MM.1S (cell line): ENCODE measurements around the gene ADCY2.

Experiments
- EZH2 ChIP-seq: fragments of 300-600 bp; sonication (generic); optimal IDR thresholded peaks from 2 replicates; pipeline ENCODE3; 2017; ENCODE audit warnings: low read depth, mild to moderate bottlenecking, antibody characterized with exemption, low read length, mixed read lengths
- EZH2phosphoT487 ChIP-seq: fragments of 300-600 bp; sonication (generic); IDR thresholded peaks from 2 replicates; pipeline ENCODE4 v1.6.1; 2018; ENCODE audit warnings: antibody characterized with exemption, low read length
- TF ChIP-seq, protein P1 (sequence below): fragments of 300-600 bp; sonication (generic); IDR thresholded peaks from 2 replicates; pipeline ENCODE4 v1.5.1; 2016; ENCODE audit warnings: antibody characterized with exemption, low read length, mixed read lengths

DNA sequence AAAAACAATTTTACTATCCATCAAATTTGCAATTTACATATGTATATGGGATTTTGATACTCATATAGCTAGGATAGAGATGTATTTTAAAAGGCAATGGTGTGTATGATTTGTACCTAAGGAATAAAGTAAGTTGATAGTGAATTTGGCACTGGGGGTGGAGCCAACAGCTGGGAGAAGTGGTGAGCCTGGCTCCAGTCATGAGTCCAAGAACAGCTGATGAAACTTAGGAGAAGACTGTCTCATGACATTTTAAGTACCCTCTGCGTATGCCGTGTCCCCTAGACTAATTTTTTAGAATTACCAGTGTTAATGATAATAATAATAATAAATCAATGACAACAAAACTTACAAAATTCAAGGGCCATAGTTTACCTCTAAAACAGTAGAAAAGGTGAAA lies 181.4 kb downstream of the ADCY2 start:
- TF ChIP-seq, protein P1, sequence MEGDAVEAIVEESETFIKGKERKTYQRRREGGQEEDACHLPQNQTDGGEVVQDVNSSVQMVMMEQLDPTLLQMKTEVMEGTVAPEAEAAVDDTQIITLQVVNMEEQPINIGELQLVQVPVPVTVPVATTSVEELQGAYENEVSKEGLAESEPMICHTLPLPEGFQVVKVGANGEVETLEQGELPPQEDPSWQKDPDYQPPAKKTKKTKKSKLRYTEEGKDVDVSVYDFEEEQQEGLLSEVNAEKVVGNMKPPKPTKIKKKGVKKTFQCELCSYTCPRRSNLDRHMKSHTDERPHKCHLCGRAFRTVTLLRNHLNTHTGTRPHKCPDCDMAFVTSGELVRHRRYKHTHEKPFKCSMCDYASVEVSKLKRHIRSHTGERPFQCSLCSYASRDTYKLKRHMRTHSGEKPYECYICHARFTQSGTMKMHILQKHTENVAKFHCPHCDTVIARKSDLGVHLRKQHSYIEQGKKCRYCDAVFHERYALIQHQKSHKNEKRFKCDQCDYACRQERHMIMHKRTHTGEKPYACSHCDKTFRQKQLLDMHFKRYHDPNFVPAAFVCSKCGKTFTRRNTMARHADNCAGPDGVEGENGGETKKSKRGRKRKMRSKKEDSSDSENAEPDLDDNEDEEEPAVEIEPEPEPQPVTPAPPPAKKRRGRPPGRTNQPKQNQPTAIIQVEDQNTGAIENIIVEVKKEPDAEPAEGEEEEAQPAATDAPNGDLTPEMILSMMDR, result no peak
- TF ChIP-seq EZH2 (no peak), EZH2phosphoT487 (no peak)
